GM21515 (cell line): Measurements from ENCODE around the gene ASAP3.
"Not testable (repeated sequence)": the region's sequence is repeated elsewhere in the genome, so short reads cannot be mapped to it uniquely, and the experiment has no call there.

Experiments
- ATAC-seq: cut with Tn5 transposase; IDR thresholded peaks from one replicate; pipeline ENCODE4 v1.9.1; 2021; ENCODE audit not compliant: unreplicated experiment

Gene ASAP3

DNA sequence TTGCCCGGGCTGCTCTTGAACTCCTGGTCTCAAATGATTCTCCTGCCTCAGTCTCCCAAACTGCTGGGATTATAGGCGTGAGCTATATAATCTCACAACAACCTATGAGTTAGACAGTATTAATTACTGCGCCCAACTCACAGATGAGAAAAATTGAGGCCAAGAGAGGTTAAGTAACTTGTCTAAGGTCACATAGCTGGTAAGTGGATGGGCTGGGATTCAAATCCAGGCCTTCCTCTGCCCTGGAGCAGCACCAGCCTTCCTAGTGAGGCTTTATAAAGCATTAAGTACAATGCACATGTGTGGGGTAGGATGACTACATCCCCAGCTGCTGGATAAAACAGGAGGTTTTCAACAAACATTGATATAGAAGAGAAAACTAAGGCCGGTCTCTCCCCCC, 31.9 kb upstream of the ASAP3 start:
- no peak for ATAC-seq

- ATAC-seq, result no peak
Observed at GRCh38 chr1:23514111-23514679, 30.2 kb upstream of the ASAP3 start.

DNA sequence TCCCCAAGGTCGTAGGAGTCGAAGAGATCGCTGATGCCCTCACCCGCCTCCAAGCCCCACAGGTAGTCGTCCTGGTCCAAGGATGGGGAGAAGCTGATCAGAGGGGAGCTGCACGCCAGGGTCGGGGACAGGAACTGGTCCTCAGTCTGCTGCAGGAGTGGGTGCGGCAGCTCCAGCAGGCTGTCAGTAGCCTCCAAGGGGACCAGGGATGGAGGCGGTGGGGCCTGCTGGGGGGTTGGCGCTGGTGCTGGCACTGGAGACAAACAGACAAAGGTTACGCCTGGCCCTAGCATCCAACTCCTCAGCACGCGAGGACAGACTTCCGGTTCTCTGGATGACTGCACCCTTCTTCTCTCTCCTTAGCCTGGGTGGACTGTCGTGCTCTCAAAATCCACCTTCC, 25.9 kb upstream of the ASAP3 start:
- no peak for ATAC-seq

- ATAC-seq, result no peak
Observed at GRCh38 chr1:23506376-23507107, 22.6 kb upstream of the ASAP3 start.

- no peak for ATAC-seq
Observed at GRCh38 chr1:23505851-23506250, 21.9 kb upstream of the ASAP3 start.

GRCh38 chr1:23504156-23504555, 20.2 kb upstream of the ASAP3 start:
- ATAC-seq, result not testable (repeated sequence)

DNA sequence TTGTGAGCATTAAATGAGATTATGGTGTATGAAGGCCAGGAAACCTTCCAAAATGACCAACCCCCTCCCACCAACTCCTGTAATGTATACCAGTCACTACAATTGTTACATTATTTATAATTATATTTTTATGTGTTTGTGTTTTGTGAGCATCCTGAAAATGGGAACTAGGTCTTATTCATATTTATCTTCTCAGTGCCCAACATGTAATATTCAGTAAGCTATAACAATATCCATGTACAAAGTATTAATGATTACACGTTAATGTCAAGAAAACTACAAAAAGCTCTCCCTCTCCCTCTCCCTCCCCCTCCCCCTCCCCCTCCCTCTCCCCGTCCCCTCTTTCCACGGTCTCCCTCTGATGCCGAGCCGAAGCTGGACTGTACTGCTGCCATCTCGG, 19.0 kb upstream of the ASAP3 start:
- ATAC-seq, result no peak

DNA sequence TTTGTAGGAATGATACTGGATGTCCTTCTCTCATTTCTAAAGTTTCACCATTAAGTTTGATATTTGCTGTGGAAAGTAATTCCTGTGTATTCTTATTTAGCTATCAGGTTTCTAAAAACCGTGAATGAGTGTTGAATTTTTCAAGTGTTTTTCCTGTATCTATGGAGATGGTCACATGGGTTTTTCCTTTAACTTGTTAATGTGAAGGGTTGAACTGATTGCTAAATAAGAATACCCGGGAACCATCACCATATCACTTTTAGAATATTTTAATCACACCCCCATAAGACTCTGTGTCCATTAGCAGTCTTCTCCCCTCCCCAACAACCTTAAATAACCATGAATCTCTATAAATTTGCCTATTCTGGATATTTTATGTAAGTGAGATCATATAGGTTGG, 16.5 kb upstream of the ASAP3 start:
- ATAC-seq, result no peak

DNA sequence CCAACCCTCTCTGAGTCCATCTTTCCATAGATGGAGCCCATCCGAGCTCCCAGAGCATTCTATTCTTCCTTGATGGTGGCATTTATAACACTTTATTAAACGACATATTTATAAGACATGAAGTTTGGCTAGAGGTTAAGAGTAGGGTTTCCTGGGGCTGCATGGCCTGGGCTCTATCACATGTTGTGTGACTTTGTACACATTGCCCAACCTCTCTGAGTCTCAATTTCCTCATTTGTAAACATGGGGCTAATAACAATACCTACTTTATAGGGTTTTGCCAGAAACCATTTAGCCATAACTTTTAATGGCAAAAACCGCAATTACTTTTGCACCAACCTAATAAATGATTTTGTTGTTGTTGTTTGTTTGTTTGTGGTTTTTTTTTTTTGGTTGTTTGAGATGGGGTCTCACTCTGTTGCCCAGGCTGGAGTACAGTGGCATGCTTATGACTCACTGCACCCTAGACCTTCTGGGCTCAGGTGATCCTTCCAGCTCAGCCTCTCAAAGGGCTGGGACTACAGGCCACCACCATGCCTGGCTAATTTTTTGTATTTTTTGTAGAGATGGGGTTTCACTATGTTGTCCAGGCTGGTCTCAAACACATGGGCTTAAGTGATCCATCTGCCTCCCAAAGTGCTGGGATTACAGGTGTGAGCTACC, 13.9 kb upstream of the ASAP3 start:
- no peak for ATAC-seq

DNA sequence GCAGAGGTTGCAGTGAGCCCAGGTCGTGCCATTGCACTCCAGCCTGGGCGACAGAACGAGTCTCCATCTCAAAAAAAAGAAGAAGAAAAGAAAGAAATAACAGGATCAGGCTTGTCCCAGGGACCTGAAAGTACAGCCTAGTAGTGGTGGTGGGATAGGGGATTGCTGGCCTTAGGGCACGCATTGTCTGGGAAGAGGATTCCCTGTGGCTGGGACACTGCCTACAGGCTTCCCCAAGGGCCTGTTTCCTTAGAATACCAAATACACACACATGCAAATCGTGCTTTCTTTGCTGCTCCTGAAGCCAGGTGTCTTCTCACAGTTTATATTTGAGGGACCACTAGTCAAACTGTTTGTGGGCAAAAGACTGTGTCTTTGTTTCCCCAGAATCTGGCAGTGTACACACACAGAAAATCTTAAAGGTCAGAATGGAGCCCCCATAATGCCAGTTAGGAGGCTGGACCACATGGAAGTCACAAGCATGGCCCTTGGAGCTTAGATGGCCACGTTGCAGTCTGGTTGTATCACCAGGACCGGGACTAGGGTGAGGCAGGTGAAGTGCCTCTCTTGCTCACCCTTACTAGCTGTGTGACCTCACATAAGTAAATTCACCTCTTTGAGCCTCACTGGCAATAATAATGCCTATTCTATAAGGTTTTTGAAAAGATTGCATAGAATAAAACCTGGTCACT, 12.7 kb upstream of the ASAP3 start:
- ATAC-seq, result no peak

DNA sequence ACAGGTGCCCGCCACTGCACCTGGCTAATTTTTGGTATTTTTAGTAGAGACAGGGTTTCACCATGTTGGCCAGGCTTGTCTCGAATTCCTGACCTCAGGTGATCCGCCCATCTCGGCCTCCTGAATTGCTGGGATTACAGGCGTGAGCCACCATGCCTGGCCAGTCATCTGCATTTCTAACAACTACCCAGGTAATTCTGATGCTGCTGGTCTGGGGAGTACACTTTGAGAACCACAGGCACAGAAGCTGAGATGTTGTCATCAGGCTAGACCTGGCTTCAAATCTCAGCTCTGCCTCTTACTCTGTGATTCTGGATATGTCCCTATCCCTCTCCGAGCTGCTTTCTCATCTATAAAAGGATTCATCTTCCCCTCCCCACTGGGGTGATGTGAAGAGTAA, 10.9 kb upstream of the ASAP3 start:
- not testable (repeated sequence) for ATAC-seq

DNA sequence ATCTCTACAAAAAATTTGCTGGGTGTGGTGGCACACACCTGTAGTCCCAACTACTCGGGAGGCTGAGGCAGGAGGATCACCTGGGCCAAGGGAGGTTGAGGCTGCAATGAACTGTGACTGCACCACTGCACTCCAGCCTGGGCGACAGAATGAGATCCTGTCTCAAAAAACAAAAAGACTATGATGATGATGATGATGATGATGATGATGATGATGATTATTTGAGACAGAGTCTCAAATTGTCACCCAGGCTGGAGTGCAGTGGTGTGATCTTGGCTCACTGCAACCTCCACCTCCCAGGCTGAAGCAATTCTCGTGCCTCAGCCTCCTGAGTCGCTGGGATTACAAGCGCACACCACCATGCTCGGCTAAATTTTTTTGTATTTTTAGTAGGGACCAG, 8.8 kb upstream of the ASAP3 start:
- not testable (repeated sequence) for ATAC-seq

DNA sequence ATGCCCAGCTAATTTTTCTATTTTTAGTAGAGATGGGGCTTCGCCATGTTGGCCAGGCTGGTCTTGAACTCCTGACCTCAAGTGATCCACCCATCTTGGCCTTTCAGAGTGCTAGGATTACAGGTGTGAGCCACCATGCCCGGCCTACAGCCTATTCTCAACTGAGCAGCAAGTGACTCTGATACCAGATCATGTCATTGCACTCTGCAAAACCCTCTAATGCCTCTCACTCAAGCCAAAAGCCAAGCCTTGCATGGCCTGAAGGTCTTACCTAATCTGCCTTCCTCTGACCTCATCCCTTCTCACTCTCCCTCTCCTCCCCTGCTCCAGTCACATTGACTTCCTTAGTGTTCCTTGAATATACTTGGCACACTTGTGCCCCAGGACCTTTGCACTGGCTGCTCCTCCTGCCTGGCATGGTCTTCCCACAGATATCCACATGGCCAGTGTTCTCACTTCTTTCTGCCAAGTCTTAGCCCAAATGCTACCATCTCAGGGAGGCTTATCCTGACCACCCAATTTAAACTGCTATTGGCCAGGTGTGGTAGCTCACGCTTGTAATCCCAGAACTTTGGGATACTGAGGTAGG, 8.2 kb upstream of the ASAP3 start:
- no peak for ATAC-seq

GRCh38 chr1:23489842-23490241, 5.9 kb upstream of the ASAP3 start:
- ATAC-seq, result no peak

DNA sequence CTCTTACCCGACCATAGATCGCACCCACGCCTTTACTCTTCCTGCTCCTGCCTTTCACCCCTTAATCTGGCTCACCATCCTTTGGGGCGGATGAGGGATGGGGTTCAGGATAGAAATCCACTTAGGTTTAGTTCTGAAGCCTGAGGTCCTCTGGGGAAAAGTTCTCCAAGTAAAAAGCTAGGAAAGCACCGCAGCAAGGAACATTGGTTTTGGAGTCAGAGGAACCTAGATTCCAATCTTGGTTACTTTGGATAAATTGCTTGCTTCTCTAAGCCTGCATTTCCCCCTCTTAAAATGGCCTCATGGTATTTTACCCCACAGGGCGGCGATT, 988 bp upstream of the ASAP3 start:
- ATAC-seq, result no peak

DNA sequence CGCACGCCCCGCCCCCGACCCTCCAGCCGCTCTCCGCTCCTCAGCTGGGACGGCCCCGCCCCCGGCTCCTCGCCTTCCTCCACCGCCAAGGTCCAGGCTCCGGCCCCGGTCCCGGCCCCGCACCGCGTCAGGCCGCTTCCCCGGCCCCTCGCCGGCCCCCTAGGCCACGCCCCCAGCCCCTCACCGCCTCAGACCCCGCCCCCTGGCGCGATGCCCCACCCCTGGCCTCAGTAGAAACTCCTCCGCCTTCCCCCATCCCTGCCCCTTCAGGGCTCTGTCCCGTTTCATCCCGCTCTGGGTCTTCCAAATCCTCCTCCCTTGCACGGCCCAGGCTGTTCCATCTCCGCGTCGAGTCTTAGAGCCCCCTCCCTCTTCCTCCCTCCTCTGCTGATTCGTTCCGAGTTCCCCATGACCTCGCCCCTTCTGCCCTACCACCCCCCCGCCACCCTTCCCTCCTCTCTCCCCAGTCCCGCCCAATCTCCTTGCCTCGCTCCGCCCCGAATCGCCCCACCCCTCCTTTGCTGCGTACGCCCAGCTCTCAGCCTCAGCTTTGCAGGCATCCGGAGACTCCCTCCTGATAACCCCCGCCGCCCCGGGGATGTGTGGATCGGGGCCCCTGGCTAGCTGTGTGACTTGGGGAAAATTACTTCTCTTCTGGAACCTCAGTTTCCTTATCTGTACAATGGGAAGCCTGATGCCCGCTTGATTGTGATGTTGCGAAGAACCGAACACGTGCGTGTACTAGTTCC, 448 bp upstream of the ASAP3 start:
- ATAC-seq, result no peak

- ATAC-seq, result no peak
Observed at GRCh38 chr1:23481904-23482303, 2.1 kb downstream of the ASAP3 start.

GRCh38 chr1:23481026-23481597, 2.9 kb downstream of the ASAP3 start:
- ATAC-seq, result no peak

DNA sequence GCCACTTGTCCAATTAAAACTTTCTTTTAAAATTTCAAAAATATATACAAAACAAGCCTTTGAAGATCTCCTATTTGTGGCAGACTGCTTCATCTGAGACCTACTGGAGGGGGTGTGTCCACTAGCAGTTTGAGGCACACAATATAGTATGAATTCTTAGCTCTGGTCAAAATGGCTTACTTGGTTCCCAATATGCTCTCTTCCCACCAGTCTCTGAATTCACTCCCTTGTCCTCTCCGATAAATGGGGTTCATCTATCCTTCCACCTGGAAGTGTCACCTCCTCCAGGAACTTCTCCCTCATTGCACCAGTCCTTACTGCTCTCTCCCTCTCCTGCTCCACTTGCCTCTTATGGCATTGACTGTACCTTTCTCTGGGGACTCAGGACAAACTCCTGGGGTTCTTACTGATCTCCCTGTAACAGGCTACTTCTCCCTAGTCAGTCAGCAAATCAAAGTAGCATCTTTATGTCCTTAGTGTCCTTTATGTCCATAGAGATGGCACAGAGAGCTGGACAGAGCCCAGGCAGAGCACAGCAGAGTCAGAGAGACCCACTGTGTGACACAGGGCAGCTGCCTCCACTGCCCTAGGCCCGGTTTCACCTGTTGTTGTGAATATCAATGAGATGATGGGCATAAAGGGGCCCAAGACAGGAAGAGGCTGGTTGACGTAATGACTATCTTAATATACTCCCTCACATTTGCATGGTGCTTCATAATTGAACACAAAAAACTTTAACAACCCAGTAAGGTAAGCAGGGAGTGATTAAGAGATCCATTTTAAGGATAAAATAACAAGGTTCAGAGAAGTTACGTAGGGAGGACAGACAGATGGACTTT, 3.6 kb downstream of the ASAP3 start:
- no peak for ATAC-seq

GRCh38 chr1:23479666-23479941, 4.4 kb downstream of the ASAP3 start:
- no peak for ATAC-seq
